H1 (cell line): ENCODE data around the gene SNRPD3.

Source experiments
- CHD2 ChIP-seq: IDR thresholded peaks from 2 replicates; pipeline ENCODE4 v1.6.1; 2012; ENCODE audit warnings: low read length, improper control_type of control experiment
- CTCF ChIP-seq, 3 experiments: IDR thresholded peaks; 1 replicate in 2 of 3; 2 replicates in 1 of 3; pipeline versions ENCODE4 v1.5.1 to v1.6.1; 2011; ENCODE audit warnings: low read length in 3 of 3, mild to moderate bottlenecking in 3 of 3, inconsistent platforms in 2 of 3, low read depth in 1 of 3, moderate library complexity in 1 of 3; ENCODE audit not compliant: insufficient read depth in 1 of 3; ENCODE audit errors: control extremely low read depth in 1 of 3
- EZH2 ChIP-seq: fragments of 200-600 bp; sonication (generic); IDR thresholded peaks from 2 replicates; pipeline ENCODE4 v1.7.1; 2012; ENCODE audit warnings: low read depth, mild to moderate bottlenecking, moderate library complexity, low read length, inconsistent platforms; ENCODE audit not compliant: severe bottlenecking
- GABPA ChIP-seq: IDR thresholded peaks from 2 replicates; pipeline ENCODE4 v1.6.1; 2011; ENCODE audit warnings: mild to moderate bottlenecking, low read length, moderate library complexity, borderline replicate concordance; ENCODE audit not compliant: insufficient read depth
- HDAC2 ChIP-seq, 2 experiments: fragments of 300-600 bp in 1 of 2; sonication (generic) in 1 of 2; IDR thresholded peaks; 2 replicates each; pipeline ENCODE4 v1.6.1; 2011 to 2012; ENCODE audit warnings: low read depth in 2 of 2, low read length in 2 of 2, mild to moderate bottlenecking in 2 of 2, moderate library complexity in 2 of 2, borderline replicate concordance in 1 of 2, inconsistent platforms in 1 of 2
- KDM5A ChIP-seq: fragments of 200-600 bp; IDR thresholded peaks from 2 replicates; pipeline ENCODE4 v1.7.1; 2012; ENCODE audit warnings: mild to moderate bottlenecking, low read length, inconsistent platforms, mixed read lengths
- POLR2A ChIP-seq, 2 experiments: IDR thresholded peaks; 1 replicate in 1 of 2; 2 replicates in 1 of 2; pipeline ENCODE4 v1.6.1; 2011; ENCODE audit warnings: low read depth in 2 of 2, low read length in 2 of 2, mild to moderate bottlenecking in 2 of 2; ENCODE audit errors: control extremely low read depth in 1 of 2
- POU5F1 ChIP-seq: IDR thresholded peaks from 2 replicates; pipeline ENCODE4 v1.6.1; 2011; ENCODE audit warnings: low read depth, mild to moderate bottlenecking, low read length, moderate library complexity
- RFX5 ChIP-seq: IDR thresholded peaks from 2 replicates; pipeline ENCODE4 v1.6.1; 2011; ENCODE audit warnings: low read depth, low read length, improper control_type of control experiment, borderline replicate concordance
- SRF ChIP-seq: IDR thresholded peaks from 2 replicates; pipeline ENCODE4 v1.6.1; 2011; ENCODE audit warnings: mild to moderate bottlenecking, low read depth, low read length, moderate library complexity
- TBP ChIP-seq: IDR thresholded peaks from 2 replicates; pipeline ENCODE4 v1.6.1; 2011; ENCODE audit warnings: low read depth, low read length, improper control_type of control experiment
- TEAD4 ChIP-seq: IDR thresholded peaks from 2 replicates; pipeline ENCODE4 v1.6.1; 2012; ENCODE audit warnings: low read depth, low read length, inconsistent platforms, mixed read lengths
- TF ChIP-seq, protein P1 (sequence below): IDR thresholded peaks from 2 replicates; pipeline ENCODE4 v1.6.1; 2012; ENCODE audit warnings: inconsistent platforms

GRCh38 chr22:24540470-24540869 lies 15.3 kb upstream of the SNRPD3 start:
- TF ChIP-seq HDAC2 (IDR thresholded peaks at IDR 0.05; ENCODE audit: borderline replicate concordance in 1 of 2, low read depth in 2 of 2, low read length in 2 of 2): no peak
- TF ChIP-seq GABPA: no peak
- no peak for TF ChIP-seq CTCF (IDR thresholded peaks at IDR 0.05; ENCODE audit: control extremely low read depth in 1 of 3, insufficient read depth in 1 of 3, low read depth in 1 of 3, low read length in 3 of 3)
- TF ChIP-seq KDM5A: no peak
- no peak for TF ChIP-seq CHD2
- no peak for TF ChIP-seq POU5F1
- TF ChIP-seq RFX5: no peak
- TF ChIP-seq POLR2A (IDR thresholded peaks at IDR 0.05; ENCODE audit: control extremely low read depth in 1 of 2, low read depth in 2 of 2, low read length in 2 of 2): no peak
- no peak for TF ChIP-seq TBP
- TF ChIP-seq TEAD4: no peak
- TF ChIP-seq, protein P1, sequence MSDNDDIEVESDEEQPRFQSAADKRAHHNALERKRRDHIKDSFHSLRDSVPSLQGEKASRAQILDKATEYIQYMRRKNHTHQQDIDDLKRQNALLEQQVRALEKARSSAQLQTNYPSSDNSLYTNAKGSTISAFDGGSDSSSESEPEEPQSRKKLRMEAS: no peak
- no peak for TF ChIP-seq EZH2
- no peak for TF ChIP-seq SRF
